ENCODE data around the gene GRK5. TPM values are rescaled to one million over a fixed set of nuclear protein-coding genes. Genes with fewer than 3 reads are reported as not detected.

The GRK5 gene
- total RNA-seq, 1 experiment from 2014 or later, result 2.3 TPM

GRCh38 chr10:119256030-119256429 lies 48.7 kb downstream of the GRK5 start (continued):
- TF ChIP-seq JAZF1 (CRISPR knock-in tag; IDR thresholded peaks at IDR 0.05) (no peak), FOXJ3 (CRISPR knock-in tag; IDR thresholded peaks at IDR 0.05; ENCODE audit: borderline replicate concordance) (no peak), CREB1 (CRISPR knock-in tag; IDR thresholded peaks at IDR 0.05) (no peak), ZNF423 (CRISPR knock-in tag; IDR thresholded peaks at IDR 0.05) (no peak), KAT7 (CRISPR knock-in tag; IDR thresholded peaks at IDR 0.05; ENCODE audit: borderline replicate concordance) (no peak)

- ChIA-PET POLR2A (no interaction called here), CTCF (no interaction called here)
- Mint-ChIP-seq H3K9me3 (peaks cover 12% of the 10 kb centered on the region), H3K36me3 (peaks cover 4% of the 10 kb centered on the region), H3K4me1 (peaks cover 27% of the 10 kb centered on the region), H3K4me3 (no peak overlapping the region), H3K27me3 (ENCODE audit: low read depth) (peaks cover 28% of the 10 kb centered on the region), H3K27ac (no peak overlapping the region)
- DNase-seq (ENCODE audit: low spot score) (no peak), ATAC-seq (no peak)
- TF ChIP-seq NFATC4 (CRISPR knock-in tag; IDR thresholded peaks at IDR 0.05) (no peak), TEAD1 (CRISPR knock-in tag; IDR thresholded peaks at IDR 0.05) (no peak), GRHL2 (CRISPR knock-in tag; IDR thresholded peaks at IDR 0.05; ENCODE audit: insufficient replicate concordance, severe bottlenecking) (no peak), SMAD4 (CRISPR knock-in tag; IDR thresholded peaks at IDR 0.05) (no peak), TEAD4 (CRISPR knock-in tag; IDR thresholded peaks at IDR 0.05) (no peak), FOXP4 (CRISPR knock-in tag; IDR thresholded peaks at IDR 0.05) (no peak), ELF4 (CRISPR knock-in tag; IDR thresholded peaks at IDR 0.05; ENCODE audit: low read depth) (no peak), SP1 (CRISPR knock-in tag; conservative IDR thresholded peaks at IDR 0.05) (no peak), ZNF425 (CRISPR knock-in tag; conservative IDR thresholded peaks at IDR 0.05) (no peak), FOXP1 (CRISPR knock-in tag; IDR thresholded peaks at IDR 0.05; ENCODE audit: borderline replicate concordance) (no peak), ZBTB21 (CRISPR knock-in tag; IDR thresholded peaks at IDR 0.05; ENCODE audit: borderline replicate concordance) (no peak), ZNF317 (CRISPR knock-in tag; IDR thresholded peaks at IDR 0.05; ENCODE audit: borderline replicate concordance, low read depth) (no peak), ZNF671 (CRISPR knock-in tag; IDR thresholded peaks at IDR 0.05) (no peak), ZNF232 (CRISPR knock-in tag; IDR thresholded peaks at IDR 0.05) (no peak), NR1H2 (CRISPR knock-in tag; IDR thresholded peaks at IDR 0.05) (no peak), SOX15 (CRISPR knock-in tag; IDR thresholded peaks at IDR 0.05) (no peak), JUN (CRISPR knock-in tag; IDR thresholded peaks at IDR 0.05) (no peak), FOXK1 (CRISPR knock-in tag; IDR thresholded peaks at IDR 0.05) (no peak), ZNF416 (CRISPR knock-in tag; IDR thresholded peaks at IDR 0.05) (no peak), NFE2L1 (CRISPR knock-in tag; IDR thresholded peaks at IDR 0.05) (no peak)
Measured at GRCh38 chr10:119256897-119257296, 49.5 kb downstream of the GRK5 start.
